Left ventricle myocardium inferior (tissue), 1 donor: ENCODE measurements around the gene PTCD1. TPM values are rescaled to one million over a fixed set of nuclear protein-coding genes. Genes with fewer than 3 reads are reported as not detected.

ENCODE experiments used
- DNase-seq: peaks from one replicate; pipeline ENCODE4 v3.0.0-alpha.2; 2020
- H3K27ac ChIP-seq: fragments of 200-600 bp; replicated peaks from 2 replicates; pipeline ENCODE4 v1.8.0; 2021
- H3K27me3 ChIP-seq: fragments of 200-600 bp; 2 replicates; pipeline ENCODE4 v1.8.0; 2021; ENCODE audit warnings: low read depth
- H3K36me3 ChIP-seq: fragments of 200-600 bp; 2 replicates; pipeline ENCODE4 v1.8.0; 2021
- H3K4me1 ChIP-seq: fragments of 200-600 bp; 2 replicates; pipeline ENCODE4 v1.8.0; 2021
- H3K4me3 ChIP-seq: fragments of 200-600 bp; 2 replicates; pipeline ENCODE4 v1.8.0; 2021; ENCODE audit warnings: mild to moderate bottlenecking, moderate library complexity
- H3K9me3 ChIP-seq: fragments of 200-600 bp; replicated peaks from 2 replicates; pipeline ENCODE4 v1.8.0; 2021
- CTCF ChIP-seq: fragments of 200-600 bp; IDR thresholded peaks from 2 replicates; pipeline ENCODE4 v1.8.0; 2021; ENCODE audit warnings: antibody characterized with exemption, mild to moderate bottlenecking, borderline replicate concordance
- intact Hi-C: fragments of 100-400 bp; cut with micrococcal nuclease; formaldehyde crosslinking; loops from one replicate; pipeline ENCODE4 v1.11.0; 2022
- total RNA-seq: library from RNA; stranded (reverse); fragmentation: NEBNext Ultra II Directional; extraction: Animal tissue kit (Norgen Biotek cat#: 25700); gene quantifications from one replicate; pipeline ENCODE4 v1.2.1, GENCODE V29; 2021
- donor health status: DM: no; HTN: yes; CAD: no; lungs with severe emphysema.

The PTCD1 gene
- total RNA-seq, 1 donor from 2014 or later = 4.3 TPM

DNA sequence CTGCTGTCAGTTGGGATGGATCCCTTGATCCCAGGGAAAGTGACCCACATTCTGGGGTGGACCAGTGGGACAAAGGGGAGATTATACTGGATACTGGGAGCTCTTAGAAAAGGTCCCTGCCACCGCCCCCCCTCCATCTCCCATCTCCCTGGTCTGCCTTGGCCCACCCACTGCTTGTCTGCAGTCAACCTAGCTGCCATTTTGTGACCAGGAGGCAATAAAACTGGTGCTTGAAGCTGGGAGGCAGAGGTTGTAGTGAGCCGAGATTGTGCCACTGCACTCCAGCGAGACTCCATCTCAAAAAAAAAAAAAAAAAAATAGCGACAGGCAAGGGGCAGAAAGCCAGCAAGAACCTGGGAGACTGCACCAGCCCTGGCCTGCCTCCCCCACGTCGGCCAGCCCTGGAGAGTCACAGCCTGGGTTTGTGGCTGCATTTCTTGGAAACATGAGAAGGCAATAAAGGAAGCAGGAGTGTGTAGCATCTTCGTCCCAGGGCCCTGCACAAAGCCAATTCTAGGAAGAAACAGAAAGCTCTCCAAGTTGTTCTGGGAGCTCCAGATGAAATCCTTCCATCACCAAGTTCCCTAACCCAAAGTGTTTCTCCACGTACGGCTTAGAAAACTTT lies 68.7 kb downstream of the PTCD1 start:
- TF ChIP-seq CTCF = no peak
- H3K27ac ChIP-seq = peak overlapping the region; percentile 15
- H3K4me1 ChIP-seq = peaks cover 23% of the 10 kb centered on the region
- no peaks in the 10 kb centered on the region for H3K27me3 ChIP-seq
- no peaks in the 10 kb centered on the region for H3K9me3 ChIP-seq
- intact Hi-C loops = no loop called here
- H3K4me3 ChIP-seq = no peak overlapping the region
- DNase-seq = no peak
- peaks cover 38% of the 10 kb centered on the region for H3K36me3 ChIP-seq

- no peak for TF ChIP-seq CTCF
- no peak overlapping the region for H3K4me3 ChIP-seq
- no peaks in the 10 kb centered on the region for H3K27me3 ChIP-seq
- no peaks in the 10 kb centered on the region for H3K9me3 ChIP-seq
- H3K36me3 ChIP-seq = peaks cover 48% of the 10 kb centered on the region
- H3K27ac ChIP-seq = no peak overlapping the region
- intact Hi-C loops = no loop called here
- peaks cover 12% of the 10 kb centered on the region for H3K4me1 ChIP-seq
- no peak for DNase-seq
Observed at GRCh38 chr7:99368750-99369389, 69.7 kb downstream of the PTCD1 start.

Other genes with a start within 250 kb of the PTCD1 start
- not detected for gene KPNA7, start 230.7 kb downstream of the PTCD1 start, total RNA-seq
- gene MYH16, start 166.0 kb downstream of the PTCD1 start, total RNA-seq = not detected
- 131 TPM for gene ARPC1A, start 112.9 kb downstream of the PTCD1 start, total RNA-seq
- 33.6 TPM for gene ARPC1B, start 64.1 kb downstream of the PTCD1 start, total RNA-seq
- 93.2 TPM for gene PDAP1, start 30.2 kb downstream of the PTCD1 start, total RNA-seq
- gene BUD31, start 29.8 kb downstream of the PTCD1 start, total RNA-seq = 43.9 TPM
- gene CPSF4, start 145 bp upstream of the PTCD1 start, total RNA-seq = 17.9 TPM
- gene ATP5MF, start 27.4 kb upstream of the PTCD1 start, total RNA-seq = 834 TPM
- 3.3 TPM for gene ZNF789, start 34.1 kb upstream of the PTCD1 start, total RNA-seq
- gene ZNF394, start 61.5 kb upstream of the PTCD1 start, total RNA-seq = 15.6 TPM
- gene ZKSCAN5, start 65.9 kb upstream of the PTCD1 start, total RNA-seq = 6.0 TPM
- gene FAM200A, start 113.3 kb upstream of the PTCD1 start, total RNA-seq = 6.4 TPM
- 26.1 TPM for gene ZNF655, start 119.8 kb upstream of the PTCD1 start, total RNA-seq
- not detected for gene TMEM225B, start 159.5 kb upstream of the PTCD1 start, total RNA-seq
- gene ZSCAN25, start 178.1 kb upstream of the PTCD1 start, total RNA-seq = 9.0 TPM
- not detected for gene CYP3A5, start 241.2 kb upstream of the PTCD1 start, total RNA-seq